Neural cell (in vitro differentiated cells): ENCODE results near the gene SERPINB5.
"Not testable (repeated sequence)": the region's sequence is repeated elsewhere in the genome, so short reads cannot be mapped to it uniquely, and the experiment has no call there.

ENCODE experiments used
- CTCF ChIP-seq: fragments of 450-650 bp; IDR thresholded peaks from 2 replicates; pipeline ENCODE4 v1.5.1; 2014; ENCODE audit warnings: antibody characterized with exemption, mild to moderate bottlenecking, moderate library complexity; ENCODE audit not compliant: poor library complexity, severe bottlenecking
- EP300 ChIP-seq: fragments of 450-650 bp; conservative IDR thresholded peaks from 2 replicates; pipeline ENCODE4 v1.6.1; 2014; ENCODE audit warnings: antibody characterized with exemption, mild to moderate bottlenecking, moderate library complexity; ENCODE audit not compliant: poor library complexity, severe bottlenecking
- EZH2 ChIP-seq: fragments of 200-600, 300-800 bp; shearing (Covaris generic), sonication (generic); IDR thresholded peaks from 2 replicates; pipeline ENCODE4 v1.6.1; 2014; ENCODE audit warnings: antibody characterized with exemption, low read length, borderline replicate concordance, mild to moderate bottlenecking; ENCODE audit not compliant: insufficient read depth, poor library complexity, severe bottlenecking
- MXI1 ChIP-seq: fragments of 450-650 bp; conservative IDR thresholded peaks from 2 replicates; pipeline ENCODE4 v1.6.1; 2014; ENCODE audit warnings: antibody characterized with exemption, mild to moderate bottlenecking; ENCODE audit not compliant: poor library complexity, severe bottlenecking
- POLR2AphosphoS5 ChIP-seq: IDR thresholded peaks from 2 replicates; pipeline ENCODE4 v1.6.1; 2012
- RAD21 ChIP-seq: fragments of 450-650 bp; conservative IDR thresholded peaks from 2 replicates; pipeline ENCODE4 v1.6.1; 2014; ENCODE audit warnings: antibody characterized with exemption, mild to moderate bottlenecking, moderate library complexity
- SMC3 ChIP-seq: fragments of 450-650 bp; conservative IDR thresholded peaks from 2 replicates; pipeline ENCODE4 v1.6.1; 2014; ENCODE audit warnings: antibody characterized with exemption, mild to moderate bottlenecking, moderate library complexity; ENCODE audit not compliant: poor library complexity
- TAF1 ChIP-seq: IDR thresholded peaks from 2 replicates; pipeline ENCODE4 v1.6.1; 2012; ENCODE audit warnings: low read depth
- TF ChIP-seq, protein P1 (sequence below): IDR thresholded peaks from 2 replicates; pipeline ENCODE4 v1.6.1; 2012; ENCODE audit warnings: borderline replicate concordance

- not testable (repeated sequence) for TF ChIP-seq POLR2AphosphoS5, EZH2, CTCF, TAF1, SMC3, EP300, RAD21, MXI1
- TF ChIP-seq, protein P1, sequence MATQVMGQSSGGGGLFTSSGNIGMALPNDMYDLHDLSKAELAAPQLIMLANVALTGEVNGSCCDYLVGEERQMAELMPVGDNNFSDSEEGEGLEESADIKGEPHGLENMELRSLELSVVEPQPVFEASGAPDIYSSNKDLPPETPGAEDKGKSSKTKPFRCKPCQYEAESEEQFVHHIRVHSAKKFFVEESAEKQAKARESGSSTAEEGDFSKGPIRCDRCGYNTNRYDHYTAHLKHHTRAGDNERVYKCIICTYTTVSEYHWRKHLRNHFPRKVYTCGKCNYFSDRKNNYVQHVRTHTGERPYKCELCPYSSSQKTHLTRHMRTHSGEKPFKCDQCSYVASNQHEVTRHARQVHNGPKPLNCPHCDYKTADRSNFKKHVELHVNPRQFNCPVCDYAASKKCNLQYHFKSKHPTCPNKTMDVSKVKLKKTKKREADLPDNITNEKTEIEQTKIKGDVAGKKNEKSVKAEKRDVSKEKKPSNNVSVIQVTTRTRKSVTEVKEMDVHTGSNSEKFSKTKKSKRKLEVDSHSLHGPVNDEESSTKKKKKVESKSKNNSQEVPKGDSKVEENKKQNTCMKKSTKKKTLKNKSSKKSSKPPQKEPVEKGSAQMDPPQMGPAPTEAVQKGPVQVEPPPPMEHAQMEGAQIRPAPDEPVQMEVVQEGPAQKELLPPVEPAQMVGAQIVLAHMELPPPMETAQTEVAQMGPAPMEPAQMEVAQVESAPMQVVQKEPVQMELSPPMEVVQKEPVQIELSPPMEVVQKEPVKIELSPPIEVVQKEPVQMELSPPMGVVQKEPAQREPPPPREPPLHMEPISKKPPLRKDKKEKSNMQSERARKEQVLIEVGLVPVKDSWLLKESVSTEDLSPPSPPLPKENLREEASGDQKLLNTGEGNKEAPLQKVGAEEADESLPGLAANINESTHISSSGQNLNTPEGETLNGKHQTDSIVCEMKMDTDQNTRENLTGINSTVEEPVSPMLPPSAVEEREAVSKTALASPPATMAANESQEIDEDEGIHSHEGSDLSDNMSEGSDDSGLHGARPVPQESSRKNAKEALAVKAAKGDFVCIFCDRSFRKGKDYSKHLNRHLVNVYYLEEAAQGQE, result not testable (repeated sequence)
Measured at GRCh38 chr18:63452751-63453150, 24.0 kb upstream of the SERPINB5 start.
